A549 (cell line): ENCODE data around the gene ARHGAP31. TPM values are rescaled to one million over a fixed set of nuclear protein-coding genes. Genes with fewer than 3 reads are reported as not detected.

ENCODE experiments used
- ATAC-seq, 2 experiments: fragments of 200-7000 bp in 1 of 2; fragments of >200 bp in 1 of 2; cut with Nextera tagmentation in 1 of 2; cut with Tn5 transposase in 1 of 2; 3 replicates each; pipeline versions ENCODE4 v1.8.0 to v1.9.1; 2018 to 2020; ENCODE audit warnings: mild to moderate bottlenecking in 1 of 2, moderate library complexity in 1 of 2
- CTCF ChIA-PET: fragments of 300-600 bp; sonication (Branson Sonifier 250); formaldehyde crosslinking; extraction: SDS; loops from one replicate; lab custom pipeline; 2021; ENCODE audit warnings: antibody characterized with exemption, inconsistent platforms; lab: Yijun Ruan, JAX
- POLR2A ChIA-PET: fragments of 350-600 bp; formaldehyde crosslinking; extraction: SDS; loops from one replicate; lab custom pipeline; 2021; ENCODE audit warnings: antibody characterized with exemption, inconsistent platforms; lab: Yijun Ruan, JAX
- DNase-seq, 2 experiments: peaks; one replicate each; pipeline versions ENCODE4 v3.0.0 to v3.0.0-alpha.2; 2011 to 2016; ENCODE audit warnings: low read depth in 1 of 2, low spot score in 1 of 2
- FAIRE-seq: peaks from 2 replicates; lab custom pipeline; 2011; peaks lifted over from hg19 to GRCh38; lab: Jason Lieb, UNC
- H3K27ac ChIP-seq, 2 experiments: fragments of >200 bp; sonication (Bioruptor Twin); formaldehyde crosslinking; 3 replicates each; pipeline ENCODE4 v1.5.1; 2016 to 2017
- H3K4me1 ChIP-seq: fragments of >200 bp; sonication (Bioruptor Twin); formaldehyde crosslinking; 3 replicates; pipeline ENCODE4 v1.6.1; 2016
- H3K4me2 ChIP-seq: fragments of >200 bp; sonication (Bioruptor Twin); formaldehyde crosslinking; 3 replicates; pipeline ENCODE4 v1.6.1; 2016
- H3K4me3 ChIP-seq: fragments of >200 bp; sonication (Bioruptor Twin); formaldehyde crosslinking; 3 replicates; pipeline ENCODE4 v1.5.1; 2016
- H3K9me3 ChIP-seq: fragments of >200 bp; sonication (Bioruptor Twin); formaldehyde crosslinking; 3 replicates; pipeline ENCODE4 v1.6.1; 2016
- CBX8 ChIP-seq: fragments of 200-600 bp; sonication (generic); IDR thresholded peaks from 2 replicates; pipeline ENCODE4 v1.6.1; 2016
- CHD2 ChIP-seq: fragments of 150-350 bp; IDR thresholded peaks from 2 replicates; pipeline ENCODE4 v1.6.1; 2014; ENCODE audit warnings: low read length; ENCODE audit not compliant: partially characterized antibody
- CHD4 ChIP-seq: fragments of 200-600 bp; sonication (generic); IDR thresholded peaks from 2 replicates; pipeline ENCODE4 v1.6.1; 2016; ENCODE audit warnings: antibody characterized with exemption, mild to moderate bottlenecking, borderline replicate concordance
- E2F6 ChIP-seq: IDR thresholded peaks from 2 replicates; pipeline ENCODE4 v1.6.1; 2012; ENCODE audit warnings: low read depth, borderline replicate concordance
- EP300 ChIP-seq, 2 experiments: fragments of >200 bp; sonication (Bioruptor Twin); formaldehyde crosslinking; IDR thresholded peaks; 2 replicates in 1 of 2; 3 replicates in 1 of 2; pipeline ENCODE4 v1.6.1; 2016 to 2017
- ESRRA ChIP-seq: fragments of 150-350 bp; IDR thresholded peaks from 2 replicates; pipeline ENCODE4 v1.6.1; 2014; ENCODE audit warnings: mild to moderate bottlenecking, low read length, borderline replicate concordance
- GATA3 ChIP-seq: IDR thresholded peaks from 2 replicates; pipeline ENCODE4 v1.6.1; 2012; ENCODE audit warnings: borderline replicate concordance
- HES2 ChIP-seq: fragments of >200 bp; sonication (Bioruptor Twin); formaldehyde crosslinking; IDR thresholded peaks from 2 replicates; pipeline ENCODE4 v1.6.1; 2016
- HEYL ChIP-seq: fragments of 250-450 bp; sonication (Bioruptor Pico); IDR thresholded peaks from 2 replicates; pipeline ENCODE4 v1.8.0; 2021; ENCODE audit warnings: mild to moderate bottlenecking, moderate library complexity
- HOXB13 ChIP-seq: fragments of 250-450 bp; sonication (Bioruptor Pico); IDR thresholded peaks from 2 replicates; pipeline ENCODE4 v1.5.0; 2020; ENCODE audit warnings: low read depth, mild to moderate bottlenecking, moderate library complexity
- MAX ChIP-seq: IDR thresholded peaks from 2 replicates; pipeline ENCODE4 v1.6.1; 2012
- PHF8 ChIP-seq: fragments of 200-600 bp; sonication (generic); IDR thresholded peaks from 2 replicates; pipeline ENCODE4 v1.6.1; 2016; ENCODE audit warnings: low read depth, mild to moderate bottlenecking, antibody characterized with exemption, moderate library complexity, borderline replicate concordance
- POLR2AphosphoS2 ChIP-seq: conservative IDR thresholded peaks from 2 replicates; pipeline ENCODE4 v1.6.1; 2012; ENCODE audit warnings: low read length, improper control_type of control experiment, inconsistent platforms
- RAD21 ChIP-seq, 2 experiments: fragments of >200 bp in 1 of 2; sonication (Bioruptor Twin) in 1 of 2; formaldehyde crosslinking in 1 of 2; IDR thresholded peaks in 1 of 2; conservative IDR thresholded peaks in 1 of 2; 2 replicates in 1 of 2; 3 replicates in 1 of 2; pipeline ENCODE4 v1.6.1; 2012 to 2018; ENCODE audit warnings: inconsistent platforms in 1 of 2
- REST ChIP-seq: fragments of 200-600 bp; sonication (generic); IDR thresholded peaks from 2 replicates; pipeline ENCODE4 v1.6.1; 2016; ENCODE audit warnings: antibody characterized with exemption, mild to moderate bottlenecking, moderate library complexity
- TFCP2L1 ChIP-seq: fragments of 250-450 bp; sonication (Bioruptor Pico); IDR thresholded peaks from 2 replicates; pipeline ENCODE4 v1.5.0; 2021; ENCODE audit warnings: mild to moderate bottlenecking
- TP53 ChIP-seq: fragments of 250-450 bp; sonication (Bioruptor Pico); IDR thresholded peaks from 2 replicates; pipeline ENCODE4 v1.5.0; 2021; ENCODE audit warnings: mild to moderate bottlenecking, moderate library complexity
- ZC3H11A ChIP-seq: fragments of 450-650 bp; IDR thresholded peaks from 2 replicates; pipeline ENCODE4 v1.6.1; 2014; ENCODE audit warnings: antibody characterized with exemption, mild to moderate bottlenecking
- ZSCAN20 ChIP-seq: fragments of 250-450 bp; sonication (Bioruptor Pico); IDR thresholded peaks from 2 replicates; pipeline ENCODE4 v1.8.0; 2022; ENCODE audit warnings: mild to moderate bottlenecking, moderate library complexity
- WGBS: methylation state at CpG from one replicate; pipeline ENCODE4 v1.1.6; 2017; ENCODE audit errors: missing lambda C conversion rate; 5-methylcytosine and 5-hydroxymethylcytosine counted together
- polyA plus RNA-seq, 4 experiments: library from polyadenylated mRNA; depleted of rRNA in 3 of 4; stranded (reverse); fragments of >200 nt; fragmentation: RNase III in 1 of 4; extraction: RNeasy Plus Mini Kit Qiagen cat#74134 plus additional on column Dnase treatment in 1 of 4; gene quantifications; 2 replicates in 3 of 4; 3 replicates in 1 of 4; pipeline ENCODE4 v1.2.3, GENCODE V29; 2011 to 2017

Gene ARHGAP31
- polyA plus RNA-seq, 2 of the 4 experiments (the other 2 are of a cell fraction): 0.93 to 1.3 TPM

GRCh38 chr3:119420196-119420595 lies 126.0 kb downstream of the ARHGAP31 start (continued):
- TF ChIP-seq CHD4: no peak
- 0 out of 5 replicates have a peak, but pooled peaks of 1 of the 2 experiments have one; percentile 11 for TF ChIP-seq RAD21 (conservative IDR thresholded peaks at IDR 0.05 in 1 of 2, IDR thresholded peaks at IDR 0.05 in 1 of 2)
- TF ChIP-seq GATA3: no peak
- TF ChIP-seq HOXB13 (CRISPR knock-in tag): no peak
- TF ChIP-seq CHD2: no peak
- no peak for TF ChIP-seq POLR2AphosphoS2
- no peak for TF ChIP-seq EP300 (IDR thresholded peaks at IDR 0.05)

- CTCF ChIA-PET: interaction anchor here (0.7 to 1.4 kb wide), 3 partner anchors 16 to 253 kb away, joined by 3 to 4 read pairs (median 3); no protein-coding TSS in a partner anchor
- DNase-seq (peak in 1 of 2 experiments; percentile 36), ATAC-seq (no peak), FAIRE-seq (no peak)
- H3K4me3 ChIP-seq: no peak overlapping the region
- POLR2A ChIA-PET: interaction anchor here (0.9 kb wide), 1 partner anchor 36 kb away, joined by 5 read pairs; the partner anchor contains the start of gene TMEM39A
- WGBS: 80% methylated on average over 1 of the region's 1 CpG
- H3K4me1 ChIP-seq: no peaks in the 10 kb centered on the region
- no peak overlapping the region for H3K27ac ChIP-seq
- TF ChIP-seq HEYL (CRISPR knock-in tag) (no peak), TP53 (CRISPR knock-in tag) (no peak), E2F6 (no peak), CHD2 (no peak), REST (no peak), ZSCAN20 (CRISPR knock-in tag) (no peak), HES2 (no peak), GATA3 (no peak), ESRRA (no peak), PHF8 (no peak), ZC3H11A (no peak), MAX (no peak), CBX8 (no peak), RAD21 (conservative IDR thresholded peaks at IDR 0.05 in 1 of 2, IDR thresholded peaks at IDR 0.05 in 1 of 2) (no peak)
- H3K9me3 ChIP-seq: peaks cover 63% of the 10 kb centered on the region
- no peak overlapping the region for H3K4me2 ChIP-seq
Measured at GRCh38 chr3:119427669-119428068, 133.5 kb downstream of the ARHGAP31 start.

- WGBS: 63% methylated on average over 1 of the region's 1 CpG
- Histone ChIP-seq H3K27ac (no peak overlapping the region), H3K4me1 (no peaks in the 10 kb centered on the region), H3K4me2 (no peak overlapping the region), H3K9me3 (peaks cover 63% of the 10 kb centered on the region), H3K4me3 (no peak overlapping the region)
- no peak for TF ChIP-seq HES2
- TF ChIP-seq TFCP2L1 (CRISPR knock-in tag): 0 out of 2 replicates have a peak, but pooled peaks have one; percentile 33
- DNase-seq: peak in 1 of 2 experiments; percentile 36
- no peak for FAIRE-seq
- CTCF ChIA-PET: interaction anchor here (0.8 to 1.4 kb wide), 4 partner anchors 12 to 252 kb away, joined by 3 to 4 read pairs (median 4); no protein-coding TSS in a partner anchor
- ATAC-seq: no peak
- POLR2A ChIA-PET: no interaction called here
Measured at GRCh38 chr3:119428538-119428937, 134.4 kb downstream of the ARHGAP31 start.
